KMS-11 (cell line): ENCODE data around the gene GET4.

Source experiments
- H2AFZ ChIP-seq: fragments of 200-600 bp; sonication (generic); 2 replicates; pipeline ENCODE4 v1.6.1; 2016; ENCODE audit warnings: antibody characterized with exemption, mixed run types, low read depth
- H3K27ac ChIP-seq: fragments of 200-600 bp; sonication (generic); 2 replicates; pipeline ENCODE4 v1.6.1; 2016; ENCODE audit warnings: mild to moderate bottlenecking, mixed run types
- H3K27me3 ChIP-seq: fragments of 200-600 bp; sonication (generic); 2 replicates; pipeline ENCODE4 v1.6.1; 2017; ENCODE audit warnings: mild to moderate bottlenecking, low read depth, mixed run types, moderate library complexity; ENCODE audit not compliant: insufficient read depth
- H3K36me3 ChIP-seq: fragments of 200-600 bp; sonication (generic); 2 replicates; pipeline ENCODE4 v1.6.1; 2017; ENCODE audit warnings: mild to moderate bottlenecking, mixed run types; ENCODE audit not compliant: insufficient read depth
- H3K4me1 ChIP-seq: fragments of 200-600 bp; sonication (generic); 2 replicates; pipeline ENCODE4 v1.6.1; 2016; ENCODE audit warnings: mild to moderate bottlenecking, low read depth, mixed run types; ENCODE audit not compliant: poor library complexity, severe bottlenecking
- H3K4me2 ChIP-seq: fragments of 200-600 bp; sonication (generic); 2 replicates; pipeline ENCODE4 v1.7.0; 2016; ENCODE audit warnings: mild to moderate bottlenecking, mixed run types
- H3K4me3 ChIP-seq: fragments of 200-600 bp; sonication (generic); IDR thresholded peaks from 2 replicates; pipeline ENCODE4 v1.6.1; 2017; ENCODE audit warnings: low read depth, low read length, mixed read lengths; ENCODE audit not compliant: insufficient read depth
- H3K79me2 ChIP-seq: fragments of 200-600 bp; sonication (generic); 2 replicates; pipeline ENCODE4 v1.6.1; 2016; ENCODE audit warnings: low read depth, mixed run types; ENCODE audit not compliant: insufficient read depth
- H3K9ac ChIP-seq: fragments of 200-600 bp; sonication (generic); 2 replicates; pipeline ENCODE4 v1.6.1; 2016; ENCODE audit warnings: mild to moderate bottlenecking, mixed run types
- H4K20me1 ChIP-seq: fragments of 200-600 bp; sonication (generic); 2 replicates; pipeline ENCODE4 v1.6.1; 2016; ENCODE audit warnings: mild to moderate bottlenecking, mixed run types; ENCODE audit not compliant: insufficient read depth
- CTCF ChIP-seq: fragments of 200-600 bp; sonication (generic); conservative IDR thresholded peaks from 2 replicates; pipeline ENCODE4 v1.6.1; 2017; ENCODE audit warnings: low read depth, mild to moderate bottlenecking, antibody characterized with exemption, low read length, moderate library complexity, mixed read lengths

GET4 gene

GRCh38 chr7:854118-854775, 22.1 kb upstream of the GET4 start:
- TF ChIP-seq CTCF, result no peak
- Histone ChIP-seq H4K20me1 (no peaks in the 10 kb centered on the region), H2AFZ (no peak overlapping the region), H3K4me1 (no peaks in the 10 kb centered on the region), H3K27ac (no peak overlapping the region), H3K9ac (no peak overlapping the region), H3K4me2 (no peak overlapping the region), H3K79me2 (no peaks in the 10 kb centered on the region), H3K4me3 (no peak overlapping the region), H3K27me3 (no peaks in the 10 kb centered on the region), H3K36me3 (no peaks in the 10 kb centered on the region)

GRCh38 chr7:855686-856369, 20.5 kb upstream of the GET4 start:
- Histone ChIP-seq H3K27me3 (no peaks in the 10 kb centered on the region), H3K4me3 (no peak overlapping the region), H3K36me3 (no peaks in the 10 kb centered on the region), H3K79me2 (no peaks in the 10 kb centered on the region), H3K27ac (no peak overlapping the region), H3K4me2 (no peak overlapping the region), H3K9ac (no peak overlapping the region), H2AFZ (no peak overlapping the region), H4K20me1 (no peaks in the 10 kb centered on the region), H3K4me1 (no peaks in the 10 kb centered on the region)
- TF ChIP-seq CTCF, result no peak

- H3K4me2 ChIP-seq, result no peak overlapping the region
- no peaks in the 10 kb centered on the region for H3K79me2 ChIP-seq
- H3K4me3 ChIP-seq, result no peak overlapping the region
- no peak overlapping the region for H3K9ac ChIP-seq
- H3K4me1 ChIP-seq, result no peaks in the 10 kb centered on the region
- no peak overlapping the region for H3K27ac ChIP-seq
- TF ChIP-seq CTCF, result no peak
- H4K20me1 ChIP-seq, result no peaks in the 10 kb centered on the region
- H3K27me3 ChIP-seq, result no peaks in the 10 kb centered on the region
- H3K36me3 ChIP-seq, result no peaks in the 10 kb centered on the region
- no peak overlapping the region for H2AFZ ChIP-seq
Measured at GRCh38 chr7:856444-857095, 19.8 kb upstream of the GET4 start.

DNA sequence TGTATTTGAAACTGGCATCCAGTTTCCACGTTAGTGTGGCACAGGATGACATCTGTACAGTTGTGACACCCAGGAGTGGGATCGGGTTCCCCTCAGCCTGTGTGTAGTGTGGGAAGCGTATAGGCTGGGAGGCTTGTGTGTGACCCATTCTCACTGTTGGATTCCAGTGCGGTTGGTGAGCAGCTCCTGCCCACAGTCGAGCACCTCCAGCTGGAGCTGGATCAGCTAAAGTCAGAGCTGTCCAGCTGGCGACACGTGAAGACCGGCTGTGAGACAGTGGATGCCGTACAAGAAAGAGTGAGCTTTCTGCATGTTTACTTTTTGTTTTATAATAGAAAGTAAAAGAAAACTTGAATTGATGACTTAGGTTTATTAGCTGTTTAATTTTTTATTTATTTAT, 18.7 kb upstream of the GET4 start:
- H3K36me3 ChIP-seq, result no peaks in the 10 kb centered on the region
- H3K4me3 ChIP-seq, result no peak overlapping the region
- no peak overlapping the region for H3K4me2 ChIP-seq
- no peak overlapping the region for H2AFZ ChIP-seq
- no peak overlapping the region for H3K27ac ChIP-seq
- no peaks in the 10 kb centered on the region for H4K20me1 ChIP-seq
- H3K79me2 ChIP-seq, result no peaks in the 10 kb centered on the region
- no peaks in the 10 kb centered on the region for H3K27me3 ChIP-seq
- no peak overlapping the region for H3K9ac ChIP-seq
- no peak for TF ChIP-seq CTCF
- no peaks in the 10 kb centered on the region for H3K4me1 ChIP-seq
